OCI-LY7 (cell line): Measurements from ENCODE around the gene FLOT2. TPM values are rescaled to one million over a fixed set of nuclear protein-coding genes. Genes with fewer than 3 reads are reported as not detected.

ENCODE experiments used
- Bru-seq: library from RNA; stranded (reverse); fragments of 400-500 nt; gene quantifications from one replicate; lab custom pipeline; 2021; lab: Mats Ljungman, UMichigan
- BruChase-seq, 2 experiments: library from RNA; stranded (reverse); fragments of 400-500 nt; gene quantifications; one replicate each; lab custom pipeline; 2021; lab: Mats Ljungman, UMichigan
- BruUV-seq: library from RNA; stranded (reverse); fragments of 400-500 nt; replicated peaks from 2 replicates; lab custom pipeline; 2021; lab: Mats Ljungman, UMichigan
- CTCF ChIA-PET: fragments of 300-600 bp; sonication (Branson Sonifier 250); formaldehyde crosslinking; loops from one replicate; lab custom pipeline; 2022; ENCODE audit warnings: antibody characterized with exemption; ENCODE audit not compliant: unreplicated experiment; lab: Charles Lee
- POLR2A ChIA-PET: fragments of 300-600 bp; sonication (Branson Sonifier 250); formaldehyde crosslinking; loops from one replicate; lab custom pipeline; 2022; ENCODE audit warnings: antibody characterized with exemption; lab: Charles Lee
- DNase-seq: peaks from one replicate; pipeline ENCODE4 v3.0.0-alpha.2; 2015; ENCODE audit warnings: low spot score
- H2AFZ ChIP-seq: fragments of 200-600 bp; sonication (generic), shearing (Covaris generic); 2 replicates; pipeline ENCODE4 v1.6.1; 2014; ENCODE audit warnings: mild to moderate bottlenecking, antibody characterized with exemption, low read length, moderate library complexity
- H3K27ac ChIP-seq: fragments of 200-600 bp; sonication (generic); 2 replicates; pipeline ENCODE4 v1.5.1; 2014; ENCODE audit warnings: mixed run types, low read depth, mild to moderate bottlenecking, moderate library complexity, low read length, inconsistent platforms; ENCODE audit not compliant: poor library complexity, severe bottlenecking
- H3K36me3 ChIP-seq: fragments of 200-600 bp; sonication (generic); 2 replicates; pipeline ENCODE4 v1.6.1; 2014; ENCODE audit warnings: mild to moderate bottlenecking, antibody characterized with exemption, low read length, moderate library complexity, mixed read lengths; ENCODE audit not compliant: insufficient read depth
- H3K4me1 ChIP-seq: fragments of 200-600 bp; sonication (generic); 2 replicates; pipeline ENCODE4 v1.5.1; 2014; ENCODE audit warnings: mild to moderate bottlenecking, low read length; ENCODE audit not compliant: insufficient read depth, poor library complexity, severe bottlenecking
- H3K4me2 ChIP-seq: fragments of 200-600 bp; sonication (generic); 2 replicates; pipeline ENCODE4 v1.6.1; 2014; ENCODE audit warnings: mild to moderate bottlenecking, low read length
- H3K4me3 ChIP-seq: fragments of 200-600 bp; sonication (generic); 2 replicates; pipeline ENCODE4 v1.5.1; 2014; ENCODE audit warnings: mild to moderate bottlenecking, low read depth, low read length; ENCODE audit not compliant: poor library complexity, severe bottlenecking
- H3K79me2 ChIP-seq: fragments of 200-600 bp; sonication (generic); 2 replicates; pipeline ENCODE4 v1.6.1; 2016; ENCODE audit warnings: low read depth, mild to moderate bottlenecking, low read length, moderate library complexity, mixed read lengths; ENCODE audit not compliant: insufficient read depth
- H3K9me2 ChIP-seq: fragments of 200-600 bp; sonication (generic); 2 replicates; pipeline ENCODE4 v1.6.1; 2016; ENCODE audit warnings: mild to moderate bottlenecking, low read length, mixed read lengths; ENCODE audit not compliant: insufficient read depth
- H3K9me3 ChIP-seq: fragments of 200-600 bp; sonication (generic); 2 replicates; pipeline ENCODE4 v1.6.1; 2014; ENCODE audit warnings: mild to moderate bottlenecking, mixed run types, low read length, mixed read lengths
- H4K20me1 ChIP-seq: fragments of 200-600 bp; sonication (generic); 2 replicates; pipeline ENCODE4 v1.6.1; 2014; ENCODE audit warnings: mild to moderate bottlenecking, antibody characterized with exemption, low read length, moderate library complexity, mixed read lengths; ENCODE audit not compliant: insufficient read depth
- CTCF ChIP-seq: fragments of 200-600 bp; sonication (generic); conservative IDR thresholded peaks from 2 replicates; pipeline ENCODE4 v1.5.1; 2014; ENCODE audit warnings: mild to moderate bottlenecking, antibody characterized with exemption, low read length, moderate library complexity, mixed read lengths
- EZH2phosphoT487 ChIP-seq: fragments of 200-600 bp; sonication (generic); IDR thresholded peaks from 2 replicates; pipeline ENCODE4 v1.6.1; 2018; ENCODE audit warnings: low read depth, borderline replicate concordance, mild to moderate bottlenecking, mixed run types, antibody characterized with exemption, low read length, moderate library complexity, mixed read lengths
- intact Hi-C: fragments of 100-400 bp; cut with micrococcal nuclease; formaldehyde crosslinking; loops from one replicate; pipeline ENCODE4 v1.10.0; 2022; ENCODE audit not compliant: unreplicated experiment
- long read RNA-seq: library from polyadenylated mRNA; stranded (forward); transcript quantifications from one replicate; pipeline ENCODE4 v2.0.0, GENCODE V29; 2022
- total RNA-seq, 2 experiments: library from RNA; depleted of rRNA in 1 of 2; stranded (reverse); fragments of >200 nt in 1 of 2; shearing (Covaris generic) in 1 of 2; gene quantifications; 2 replicates each; pipeline ENCODE4 v1.2.3, GENCODE V29; 2014 to 2022

Gene FLOT2
- total RNA-seq (2014; rRNA removed; shearing (Covaris generic)) (43.5 and 46.5 TPM in 2 replicates), total RNA-seq (2022) (110 and 122 TPM in 2 replicates), Bru-seq, nascent RNA (percentile 65 among the genes with signal in this experiment), BruChase-seq, experiment 1, labeled RNA remaining after a 6-hour chase (percentile 81 among the genes with signal in this experiment), BruChase-seq, experiment 2, labeled RNA remaining after a 2-hour chase (percentile 73 among the genes with signal in this experiment)
- long read RNA-seq, transcript FLOT2-202 (11 exons, 2,618 nt), result major isoform, 118 of 195 reads
- long read RNA-seq, partial matches to known transcripts, result 18 of 195 reads
- long read RNA-seq, other reads (novel, unspliced or antisense), result 55 of 195 reads

GRCh38 chr17:28896884-28897768 is at the start of gene FLOT2:
FLOT2 (minus strand) TSS chr17:28897733; CDS start chr17:28897574, 159 bp downstream.
- no TSS peak for BruUV-seq
- H2AFZ ChIP-seq, result peak within 1 kb of the TSS; percentile 69; the same call in 1 of the 2 replicates
- H3K27ac ChIP-seq, result peak within 1 kb of the TSS; percentile 91
- H4K20me1 ChIP-seq, result no peaks in the 10 kb centered on the region
- peak within 1 kb of the TSS; percentile 100 for H3K4me2 ChIP-seq
- H3K79me2 ChIP-seq, result peaks cover 50% of the 10 kb centered on the region
- TF ChIP-seq EZH2phosphoT487 (no peak), CTCF (peak; percentile 27; the same call in 1 of the 2 replicates)
- no peaks in the 10 kb centered on the region for H3K9me3 ChIP-seq
- intact Hi-C loops, result loop anchor here (2.0 kb wide), 1 partner anchor 54 kb away; the partner anchor contains the start of gene FAM222B
- POLR2A ChIA-PET, result no interaction called here
- peak within 1 kb of the TSS; percentile 89 for H3K4me3 ChIP-seq
- CTCF ChIA-PET, result interaction anchor here (1.6 kb wide), 1 partner anchor 134 kb away, joined by 4 read pairs; no protein-coding TSS in a partner anchor
- H3K9me2 ChIP-seq, result no peaks in the 10 kb centered on the region
- DNase-seq, result peak; percentile 75
- peaks cover 27% of the 10 kb centered on the region for H3K36me3 ChIP-seq
- H3K4me1 ChIP-seq, result peaks cover 71% of the 10 kb centered on the region

DNA sequence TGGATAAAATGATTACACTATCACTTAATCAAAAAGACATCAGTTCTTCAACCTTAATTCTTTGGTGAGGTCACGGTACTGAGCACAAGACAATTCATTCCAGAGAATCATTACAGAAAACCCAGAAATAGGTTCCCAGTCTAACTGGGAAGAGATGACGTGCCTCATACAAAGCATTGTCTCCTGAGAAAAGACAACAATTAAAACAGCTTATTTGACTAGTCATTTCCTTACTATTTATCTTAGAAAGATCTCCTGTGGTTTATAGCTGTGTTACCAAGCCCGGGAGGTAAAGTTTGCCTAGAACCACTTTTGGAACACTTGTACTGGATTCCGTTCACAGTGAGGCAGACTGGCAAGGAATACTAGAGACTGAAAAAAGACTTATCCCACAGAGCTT is 48.7 kb upstream of the FLOT2 start:
- ChIA-PET CTCF (no interaction called here), POLR2A (no interaction called here)
- peaks cover 85% of the 10 kb centered on the region for H3K36me3 ChIP-seq
- H3K4me3 ChIP-seq, result no peak overlapping the region
- no peak overlapping the region; the same call in 1 of the 2 replicates for H3K4me2 ChIP-seq
- H3K9me3 ChIP-seq, result no peaks in the 10 kb centered on the region
- H3K9me2 ChIP-seq, result no peaks in the 10 kb centered on the region
- TF ChIP-seq CTCF (no peak), EZH2phosphoT487 (no peak)
- peaks cover 94% of the 10 kb centered on the region for H3K79me2 ChIP-seq
- no TSS peak for BruUV-seq
- H3K4me1 ChIP-seq, result peaks cover 26% of the 10 kb centered on the region
- no peak for DNase-seq
- peaks cover 6% of the 10 kb centered on the region for H4K20me1 ChIP-seq
- no peak overlapping the region for H2AFZ ChIP-seq
- H3K27ac ChIP-seq, result no peak overlapping the region
- intact Hi-C loops, result no loop called here
